Natural killer cell treated with Interleukin-12 subunit alpha and Interleukin-12 subunit beta and Interleukin-15 and Interleukin-18, amount 100 ng/mL, for 72 hours (primary cell): ENCODE data around the gene PNLIPRP1. TPM values are rescaled to one million over a fixed set of nuclear protein-coding genes. Genes with fewer than 3 reads are reported as not detected.

Source experiments
- ATAC-seq, 2 donors: fragments of 150-1000 bp; cut with Tn5 transposase in 1 of 2; sonication (Bioruptor Pico), chemical (Tn5 transposase) in 1 of 2; 2 replicates each; pipeline ENCODE4 v1.10.0; 2021
- DNase-seq: peaks from one replicate; pipeline ENCODE4 v3.0.0; 2022; ENCODE audit warnings: low spot score
- H3K27ac Mint-ChIP-seq, 2 donors: 1 replicate in 1 of 2; 2 replicates in 1 of 2; pipeline ENCODE4 v1.8.0; 2022; ENCODE audit warnings: mixed read lengths in 2 of 2, mild to moderate bottlenecking in 1 of 2, moderate library complexity in 1 of 2
- H3K27me3 Mint-ChIP-seq, 2 donors: 1 replicate in 1 of 2; 2 replicates in 1 of 2; pipeline ENCODE4 v1.8.0; 2022; ENCODE audit warnings: mixed read lengths in 2 of 2
- H3K36me3 Mint-ChIP-seq: one replicate; pipeline ENCODE4 v1.8.0; 2022; ENCODE audit warnings: mixed read lengths
- H3K4me1 Mint-ChIP-seq, 2 donors: 1 replicate in 1 of 2; 2 replicates in 1 of 2; pipeline ENCODE4 v1.8.0; 2022; ENCODE audit warnings: low read depth in 2 of 2, mixed read lengths in 2 of 2, mild to moderate bottlenecking in 1 of 2
- H3K4me3 Mint-ChIP-seq: one replicate; pipeline ENCODE4 v1.8.0; 2022; ENCODE audit warnings: mixed read lengths
- H3K9me3 Mint-ChIP-seq: 2 replicates; pipeline ENCODE4 v1.8.0; 2022; ENCODE audit warnings: mixed read lengths
- total RNA-seq, 2 donors: library from RNA; stranded (reverse); gene quantifications; one replicate each; pipeline ENCODE4 v1.2.3, GENCODE V29; 2022

Gene PNLIPRP1
- total RNA-seq, 2 donors from 2014 or later: not detected

GRCh38 chr10:116629340-116629739, 38.6 kb downstream of the PNLIPRP1 start:
- Mint-ChIP-seq H3K4me3 (no peak overlapping the region), H3K36me3 (no peaks in the 10 kb centered on the region), H3K9me3 (no peaks in the 10 kb centered on the region), H3K27ac (no peak overlapping the region), H3K27me3 (peaks cover 6 to 12% of the 10 kb centered on the region in 2 donors), H3K4me1 (no peaks in the 10 kb centered on the region)
- no peak for DNase-seq
- ATAC-seq: peak in 1 of 2 donors; percentile 30

DNA sequence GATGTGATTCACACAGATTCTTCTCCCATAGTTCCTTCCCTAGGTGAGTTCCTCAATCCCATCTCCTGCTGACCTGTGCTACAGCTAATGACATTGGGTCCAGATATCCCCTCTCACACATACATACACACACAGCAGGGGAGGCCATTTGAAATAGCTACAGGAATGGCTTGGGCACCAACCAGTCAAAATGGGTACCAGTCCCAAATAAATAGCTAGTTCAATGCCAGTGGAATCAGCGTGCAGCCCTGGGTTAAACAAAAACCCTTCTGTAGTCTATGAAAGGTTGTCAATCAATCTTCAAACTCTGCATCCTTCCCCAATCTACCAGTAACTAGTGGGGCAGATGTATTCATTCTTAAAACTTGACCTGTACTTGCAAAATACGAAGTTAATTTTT, 39.3 kb downstream of the PNLIPRP1 start:
- DNase-seq: no peak
- Mint-ChIP-seq H3K27me3 (peaks cover 6 to 12% of the 10 kb centered on the region in 2 donors), H3K4me1 (no peaks in the 10 kb centered on the region), H3K36me3 (no peaks in the 10 kb centered on the region), H3K9me3 (no peaks in the 10 kb centered on the region), H3K27ac (no peak overlapping the region), H3K4me3 (no peak overlapping the region)
- peak in 1 of 2 donors; percentile 26 for ATAC-seq

- no peak overlapping the region for H3K27ac Mint-ChIP-seq
- DNase-seq: no peak
- no peaks in the 10 kb centered on the region for H3K9me3 Mint-ChIP-seq
- no peaks in the 10 kb centered on the region for H3K36me3 Mint-ChIP-seq
- ATAC-seq: no peak
- no peaks in the 10 kb centered on the region for H3K4me1 Mint-ChIP-seq
- H3K27me3 Mint-ChIP-seq: peaks cover 7 to 13% of the 10 kb centered on the region in 2 donors
- H3K4me3 Mint-ChIP-seq: no peak overlapping the region
Measured at GRCh38 chr10:116631871-116632295, 41.1 kb downstream of the PNLIPRP1 start.

GRCh38 chr10:116632596-116633215, 41.9 kb downstream of the PNLIPRP1 start:
- Mint-ChIP-seq H3K9me3 (no peaks in the 10 kb centered on the region), H3K27me3 (peaks cover 7 to 13% of the 10 kb centered on the region in 2 donors), H3K27ac (no peak overlapping the region), H3K36me3 (no peaks in the 10 kb centered on the region), H3K4me1 (no peaks in the 10 kb centered on the region), H3K4me3 (no peak overlapping the region)
- no peak for DNase-seq
- no peak for ATAC-seq

DNA sequence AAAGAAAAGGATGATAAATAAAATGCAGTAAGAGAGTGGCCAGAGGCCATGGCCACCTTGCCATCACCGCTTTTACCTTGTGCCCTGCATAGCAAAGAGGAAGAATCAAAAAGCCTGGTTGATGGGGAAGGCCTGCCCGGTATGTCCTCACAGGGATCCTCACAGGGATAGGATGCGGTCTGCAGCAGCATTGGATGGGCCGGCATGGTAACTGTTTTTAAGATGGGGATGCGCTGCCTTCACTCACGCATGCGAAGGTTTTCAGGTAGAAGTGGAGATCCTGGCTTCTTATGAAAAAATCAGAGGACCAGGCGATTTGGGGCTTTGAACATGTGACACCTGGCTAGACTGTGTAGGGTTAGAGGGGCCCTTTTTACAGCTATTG, 42.4 kb downstream of the PNLIPRP1 start:
- Mint-ChIP-seq H3K36me3 (no peaks in the 10 kb centered on the region), H3K9me3 (no peaks in the 10 kb centered on the region), H3K4me1 (no peaks in the 10 kb centered on the region), H3K27me3 (peaks cover 7 to 13% of the 10 kb centered on the region in 2 donors), H3K4me3 (no peak overlapping the region), H3K27ac (no peak overlapping the region)
- ATAC-seq (no peak), DNase-seq (no peak)

DNA sequence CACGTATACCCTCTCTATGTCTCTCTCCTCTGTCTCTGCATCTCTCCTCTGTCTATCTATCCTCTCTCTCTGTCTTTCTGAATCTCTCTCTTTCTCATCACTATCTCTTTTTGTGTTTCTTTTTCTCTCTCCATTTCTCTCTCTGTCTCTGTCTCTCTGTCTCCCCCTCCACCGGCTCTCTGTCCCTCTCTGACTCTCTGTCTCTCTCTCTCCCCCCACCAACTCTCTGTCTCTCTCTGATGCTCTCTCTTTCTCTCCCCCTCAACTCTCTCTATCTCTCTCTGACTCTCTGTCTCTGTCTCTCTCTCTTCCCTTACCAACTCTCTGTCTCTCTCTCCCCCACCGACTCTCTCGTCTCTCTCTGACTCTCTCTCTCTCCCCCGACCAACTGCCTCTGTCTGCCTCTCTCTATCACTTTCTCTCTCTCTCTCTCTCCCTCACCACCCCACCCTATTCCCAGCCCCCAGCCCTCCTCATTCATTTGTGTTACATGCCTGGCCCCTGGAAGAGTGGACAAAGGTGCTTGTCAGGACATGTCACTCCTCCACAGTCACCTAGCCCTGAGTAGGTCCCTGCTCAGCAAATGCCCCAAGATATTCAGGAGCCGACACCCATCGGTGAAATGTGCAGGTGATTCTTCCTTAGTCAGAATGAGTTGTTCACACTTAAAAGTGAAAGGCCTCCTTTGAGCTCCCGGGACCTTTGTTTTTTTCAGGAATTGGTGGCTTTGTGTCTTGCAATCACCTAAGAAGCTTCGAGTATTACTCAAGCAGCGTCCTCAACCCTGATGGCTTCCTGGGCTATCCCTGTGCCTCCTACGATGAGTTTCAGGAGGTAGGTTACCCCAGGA, 43.6 kb downstream of the PNLIPRP1 start:
- no peaks in the 10 kb centered on the region for H3K9me3 Mint-ChIP-seq
- H3K27ac Mint-ChIP-seq: no peak overlapping the region
- no peaks in the 10 kb centered on the region for H3K36me3 Mint-ChIP-seq
- peaks cover 7 to 8% of the 10 kb centered on the region in 2 donors for H3K27me3 Mint-ChIP-seq
- H3K4me3 Mint-ChIP-seq: no peak overlapping the region
- H3K4me1 Mint-ChIP-seq: no peaks in the 10 kb centered on the region
- DNase-seq (no peak), ATAC-seq (no peak)

DNA sequence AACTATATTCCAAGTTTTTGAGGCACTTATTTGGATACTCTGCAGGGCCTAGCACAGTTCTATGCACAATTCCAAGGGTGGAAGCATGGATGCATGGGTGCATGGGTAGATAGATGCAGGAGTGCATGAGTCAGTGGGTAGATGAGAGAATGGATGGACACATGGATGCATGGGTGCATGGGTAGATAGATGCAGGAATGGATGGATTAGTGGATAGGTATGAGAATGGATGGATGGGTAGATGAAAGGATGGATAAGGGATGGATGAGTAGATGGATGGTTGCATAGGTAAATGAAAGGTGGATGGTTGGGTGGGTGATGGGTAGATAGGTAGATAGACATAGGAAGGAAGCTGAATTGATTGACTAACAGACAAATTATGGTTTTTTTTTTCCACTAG, 45.6 kb downstream of the PNLIPRP1 start:
- peaks cover 4 to 7% of the 10 kb centered on the region in 2 donors for H3K27me3 Mint-ChIP-seq
- H3K27ac Mint-ChIP-seq: no peak overlapping the region
- H3K9me3 Mint-ChIP-seq: no peaks in the 10 kb centered on the region
- DNase-seq (no peak), ATAC-seq (no peak)
- H3K4me3 Mint-ChIP-seq: no peak overlapping the region
- H3K36me3 Mint-ChIP-seq: no peaks in the 10 kb centered on the region
- H3K4me1 Mint-ChIP-seq: no peaks in the 10 kb centered on the region

GRCh38 chr10:116636976-116637375, 46.2 kb downstream of the PNLIPRP1 start:
- Mint-ChIP-seq H3K4me1 (no peaks in the 10 kb centered on the region), H3K9me3 (no peaks in the 10 kb centered on the region), H3K36me3 (no peaks in the 10 kb centered on the region), H3K27ac (no peak overlapping the region), H3K4me3 (no peak overlapping the region), H3K27me3 (peaks cover 4 to 7% of the 10 kb centered on the region in 2 donors)
- DNase-seq (no peak), ATAC-seq (no peak)

- ATAC-seq (no peak), DNase-seq (no peak)
- no peak overlapping the region for H3K4me3 Mint-ChIP-seq
- H3K27me3 Mint-ChIP-seq: peaks cover 7 to 15% of the 10 kb centered on the region in 2 donors
- no peaks in the 10 kb centered on the region for H3K36me3 Mint-ChIP-seq
- no peak overlapping the region for H3K27ac Mint-ChIP-seq
- H3K9me3 Mint-ChIP-seq: peaks cover 4% of the 10 kb centered on the region
- no peaks in the 10 kb centered on the region for H3K4me1 Mint-ChIP-seq
Measured at GRCh38 chr10:116637830-116638229, 47.1 kb downstream of the PNLIPRP1 start.

DNA sequence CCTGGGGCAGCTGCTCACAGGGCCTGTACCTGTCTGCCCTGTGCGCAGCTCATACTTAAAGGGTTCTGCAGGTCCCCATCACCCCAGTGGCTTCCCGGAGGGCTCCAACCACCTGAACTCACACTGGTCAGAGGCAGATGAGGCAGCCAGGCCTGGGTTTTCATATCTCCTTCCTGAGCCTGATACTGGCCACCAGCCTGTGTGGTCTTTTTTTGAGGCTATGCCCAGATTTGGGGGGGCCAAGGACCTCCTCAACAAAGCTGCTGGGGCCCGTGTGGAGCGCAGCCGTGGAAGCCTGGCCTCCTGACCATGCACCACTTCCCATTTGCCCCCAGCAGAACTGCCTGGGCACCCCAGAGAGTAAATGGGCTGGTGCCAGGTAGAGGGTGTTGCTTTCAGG, 55.7 kb downstream of the PNLIPRP1 start:
- H3K36me3 Mint-ChIP-seq: no peaks in the 10 kb centered on the region
- H3K9me3 Mint-ChIP-seq: peaks cover 8% of the 10 kb centered on the region

DNA sequence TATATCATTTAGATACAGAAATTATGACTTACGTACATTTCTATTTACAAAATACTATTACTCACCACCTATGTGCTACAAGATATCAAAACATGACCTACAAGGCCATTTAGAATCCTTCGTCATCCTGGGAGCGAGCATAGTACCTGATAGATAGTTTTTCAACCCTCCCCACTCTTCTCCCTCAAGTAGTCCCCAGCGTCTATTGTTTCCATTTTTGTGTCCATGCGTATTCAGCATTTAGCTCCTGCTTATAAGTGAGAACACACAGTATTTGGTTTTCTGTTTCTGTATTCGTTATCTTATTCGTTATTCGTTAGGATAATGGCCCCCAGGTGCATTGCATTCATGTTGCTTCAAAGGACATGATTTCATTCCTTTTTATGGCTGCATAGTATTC, 58.1 kb downstream of the PNLIPRP1 start:
- ATAC-seq (no peak), DNase-seq (no peak)
- H3K4me3 Mint-ChIP-seq: no peak overlapping the region
- H3K36me3 Mint-ChIP-seq: no peaks in the 10 kb centered on the region
- no peaks in the 10 kb centered on the region for H3K4me1 Mint-ChIP-seq
- H3K27ac Mint-ChIP-seq: no peak overlapping the region
- H3K9me3 Mint-ChIP-seq: peaks cover 8% of the 10 kb centered on the region
- H3K27me3 Mint-ChIP-seq: peaks cover 0 to 11% of the 10 kb centered on the region in 2 donors

More for the DNA sequence above, 55.7 kb downstream of the PNLIPRP1 start:
- Mint-ChIP-seq H3K4me3 (no peak overlapping the region), H3K4me1 (no peaks in the 10 kb centered on the region), H3K27ac (no peak overlapping the region), H3K27me3 (peaks cover 4 to 15% of the 10 kb centered on the region in 2 donors)
- DNase-seq (no peak), ATAC-seq (peak in 1 of 2 donors; percentile 24)

DNA sequence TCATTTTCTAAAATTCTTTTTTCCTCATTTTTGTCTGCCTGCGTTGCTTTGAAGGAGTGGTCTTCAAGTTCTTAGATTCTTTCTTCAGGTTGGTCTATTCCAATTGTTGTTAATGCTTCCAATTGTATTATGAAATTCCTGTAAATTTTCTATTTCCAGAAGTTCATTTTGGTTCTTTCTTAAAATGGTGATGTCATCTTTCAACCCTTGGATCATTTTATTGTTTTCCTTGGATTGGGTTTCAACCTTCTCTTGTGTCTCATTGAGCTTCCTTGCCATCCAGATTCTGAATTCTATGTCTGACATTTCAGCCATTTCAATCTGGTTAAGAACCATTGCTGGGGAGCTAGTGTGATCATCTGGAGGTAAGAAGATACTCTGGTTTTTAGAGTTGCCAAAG, 63.1 kb downstream of the PNLIPRP1 start:
- no peak for DNase-seq
- H3K4me3 Mint-ChIP-seq: no peak overlapping the region
- H3K27me3 Mint-ChIP-seq: peaks cover 0 to 16% of the 10 kb centered on the region in 2 donors
- no peaks in the 10 kb centered on the region for H3K36me3 Mint-ChIP-seq
- no peaks in the 10 kb centered on the region for H3K4me1 Mint-ChIP-seq
- H3K9me3 Mint-ChIP-seq: peaks cover 7% of the 10 kb centered on the region
- ATAC-seq: no peak
- H3K27ac Mint-ChIP-seq: no peak overlapping the region

DNA sequence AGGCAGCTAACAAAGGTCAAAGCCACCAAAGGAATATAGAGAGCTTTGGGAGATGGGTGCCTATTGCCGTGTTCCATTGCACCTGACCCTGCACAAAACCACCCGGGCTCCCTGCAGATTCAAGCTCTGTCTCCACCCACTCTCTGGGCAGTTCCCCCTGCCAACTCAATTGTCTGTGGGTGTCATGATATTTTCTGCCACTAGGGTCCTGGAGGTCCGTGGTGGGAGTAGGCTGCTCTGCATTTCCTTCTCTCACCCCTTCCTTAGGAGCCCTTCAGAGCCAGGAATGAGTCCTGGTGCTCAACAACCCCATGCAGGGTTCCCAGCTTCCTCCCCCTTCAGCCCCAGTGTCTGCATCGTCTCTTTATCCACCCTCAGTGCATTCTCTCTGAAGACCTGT, 64.1 kb downstream of the PNLIPRP1 start:
- DNase-seq (no peak), ATAC-seq (no peak)
- Mint-ChIP-seq H3K36me3 (no peaks in the 10 kb centered on the region), H3K4me3 (no peak overlapping the region), H3K27ac (no peak overlapping the region), H3K4me1 (no peaks in the 10 kb centered on the region), H3K9me3 (peaks cover 4% of the 10 kb centered on the region), H3K27me3 (peaks cover 0 to 16% of the 10 kb centered on the region in 2 donors)

GRCh38 chr10:116655568-116655967, 64.8 kb downstream of the PNLIPRP1 start:
- no peaks in the 10 kb centered on the region for H3K36me3 Mint-ChIP-seq
- H3K4me3 Mint-ChIP-seq: no peak overlapping the region
- peaks cover 0 to 16% of the 10 kb centered on the region in 2 donors for H3K27me3 Mint-ChIP-seq
- no peak for ATAC-seq
- H3K4me1 Mint-ChIP-seq: no peaks in the 10 kb centered on the region
- no peak overlapping the region for H3K27ac Mint-ChIP-seq
- peaks cover 4% of the 10 kb centered on the region for H3K9me3 Mint-ChIP-seq
- DNase-seq: no peak
